GM23338 (cell line): ENCODE results near the gene ZGPAT. TPM values are rescaled to one million over a fixed set of nuclear protein-coding genes. Genes with fewer than 3 reads are reported as not detected.
A peak's percentile ranks its signal among the peaks of the same experiment; 100 is the strongest.

Experiments
- ATAC-seq: fragments of 200-7000 bp; cut with Tn5 transposase; 3 replicates; pipeline ENCODE4 v1.9.1; 2020
- DNase-seq: peaks from one replicate; pipeline ENCODE4 v3.0.0-alpha.2; 2015; ENCODE audit warnings: low spot score
- H2AFZ ChIP-seq: fragments of 200-600 bp; sonication (generic); 2 replicates; pipeline ENCODE4 v1.8.0; 2016; ENCODE audit warnings: antibody characterized with exemption, mild to moderate bottlenecking, moderate library complexity
- H3F3A ChIP-seq: fragments of 200-600 bp; sonication (generic); replicated peaks from 2 replicates; pipeline ENCODE4 v1.8.0; 2017; ENCODE audit warnings: antibody characterized with exemption, mixed run types, low read depth
- H3K27ac ChIP-seq: fragments of 200-600 bp; sonication (generic); 2 replicates; pipeline ENCODE4 v1.6.1; 2016; ENCODE audit warnings: low read depth
- H3K27me3 ChIP-seq: fragments of 200-600 bp; sonication (generic); 2 replicates; pipeline ENCODE4 v1.8.0; 2016; ENCODE audit warnings: mild to moderate bottlenecking, mixed run types, moderate library complexity; ENCODE audit not compliant: insufficient read depth
- H3K36me3 ChIP-seq: fragments of 200-600 bp; sonication (generic); 2 replicates; pipeline ENCODE4 v1.8.0; 2016; ENCODE audit warnings: mild to moderate bottlenecking; ENCODE audit not compliant: insufficient read depth
- H3K4me1 ChIP-seq: fragments of 200-600 bp; sonication (generic); 2 replicates; pipeline ENCODE4 v1.8.0; 2016; ENCODE audit warnings: mild to moderate bottlenecking, moderate library complexity; ENCODE audit not compliant: insufficient read depth
- H3K4me2 ChIP-seq: fragments of 200-600 bp; sonication (generic); 2 replicates; pipeline ENCODE4 v1.7.1; 2017; ENCODE audit warnings: mixed run types
- H3K4me3 ChIP-seq: fragments of 200-600 bp; sonication (generic); 2 replicates; pipeline ENCODE4 v1.6.1; 2016; ENCODE audit warnings: mixed run types
- H3K79me2 ChIP-seq: fragments of 200-600 bp; sonication (generic); replicated peaks from 2 replicates; pipeline ENCODE4 v1.8.0; 2017; ENCODE audit warnings: mild to moderate bottlenecking; ENCODE audit not compliant: insufficient read depth
- H3K9me2 ChIP-seq: fragments of 200-600 bp; sonication (generic); 2 replicates; pipeline ENCODE4 v1.8.0; 2017; ENCODE audit not compliant: insufficient read depth
- H4K20me1 ChIP-seq: fragments of 200-600 bp; sonication (generic); replicated peaks from 2 replicates; pipeline ENCODE4 v1.8.0; 2017; ENCODE audit warnings: mild to moderate bottlenecking; ENCODE audit not compliant: insufficient read depth
- H3K27ac Mint-ChIP-seq: 2 replicates; pipeline ENCODE4 v1.8.0; 2020; ENCODE audit warnings: inconsistent platforms, mild to moderate bottlenecking, moderate library complexity, mixed read lengths
- H3K27me3 Mint-ChIP-seq: 3 replicates; pipeline ENCODE4 v1.8.0; 2022; ENCODE audit warnings: low read depth, mild to moderate bottlenecking, moderate library complexity, mixed read lengths, inconsistent platforms; ENCODE audit not compliant: insufficient read depth, poor library complexity
- H3K36me3 Mint-ChIP-seq: 3 replicates; pipeline ENCODE4 v1.8.0; 2021; ENCODE audit warnings: low read depth, mild to moderate bottlenecking, inconsistent platforms, moderate library complexity, mixed read lengths
- H3K4me1 Mint-ChIP-seq: 3 replicates; pipeline ENCODE4 v1.8.0; 2020; ENCODE audit warnings: mild to moderate bottlenecking, inconsistent platforms, mixed read lengths
- H3K4me3 Mint-ChIP-seq: 3 replicates; pipeline ENCODE4 v1.8.0; 2021; ENCODE audit warnings: moderate library complexity, mild to moderate bottlenecking, inconsistent platforms, mixed read lengths
- H3K9me3 Mint-ChIP-seq: 3 replicates; pipeline ENCODE4 v1.8.0; 2020; ENCODE audit warnings: moderate library complexity, mild to moderate bottlenecking, inconsistent platforms, mixed read lengths
- CREB1 ChIP-seq: fragments of 250-450 bp; sonication (Bioruptor Pico); IDR thresholded peaks from 2 replicates; pipeline ENCODE4 v1.5.0; 2020; ENCODE audit warnings: low read depth, mild to moderate bottlenecking, moderate library complexity
- CTCF ChIP-seq, 2 experiments: fragments of 200-600 bp in 1 of 2; sonication (generic) in 1 of 2; conservative IDR thresholded peaks; 2 replicates each; pipeline versions ENCODE4 v1.5.1 to v1.6.1; 2016 to 2017; ENCODE audit warnings: antibody characterized with exemption in 2 of 2, low read depth in 2 of 2, mild to moderate bottlenecking in 2 of 2, moderate library complexity in 1 of 2
- ETS1 ChIP-seq: IDR thresholded peaks from 2 replicates; pipeline ENCODE4 v1.6.1; 2016; ENCODE audit warnings: antibody characterized with exemption
- EZH2 ChIP-seq: fragments of 200-600 bp; sonication (generic); IDR thresholded peaks from one replicate; pipeline ENCODE4 v1.8.0; 2017; ENCODE audit warnings: antibody characterized with exemption, mild to moderate bottlenecking, low read depth; ENCODE audit not compliant: unreplicated experiment
- EZH2phosphoT487 ChIP-seq: fragments of 200-600 bp; sonication (generic); IDR thresholded peaks from one replicate; pipeline ENCODE4 v1.8.1; 2018; ENCODE audit warnings: antibody characterized with exemption; ENCODE audit not compliant: unreplicated experiment
- JUNB ChIP-seq: IDR thresholded peaks from one replicate; pipeline ENCODE4 v1.6.1; 2016; ENCODE audit warnings: antibody characterized with exemption; ENCODE audit not compliant: unreplicated experiment
- NANOG ChIP-seq: IDR thresholded peaks from 2 replicates; pipeline ENCODE4 v1.6.1; 2016; ENCODE audit warnings: antibody characterized with exemption, borderline replicate concordance
- POLR2AphosphoS5 ChIP-seq: IDR thresholded peaks from 2 replicates; pipeline ENCODE4 v1.6.1; 2016; ENCODE audit warnings: antibody characterized with exemption, low read depth
- REST ChIP-seq: IDR thresholded peaks from one replicate; pipeline ENCODE4 v1.6.1; 2018; ENCODE audit warnings: antibody characterized with exemption; ENCODE audit not compliant: unreplicated experiment
- STAT1 ChIP-seq: IDR thresholded peaks from one replicate; pipeline ENCODE4 v1.6.1; 2016; ENCODE audit warnings: antibody characterized with exemption; ENCODE audit not compliant: unreplicated experiment
- ZNF114 ChIP-seq: fragments of 250-450 bp; sonication (Bioruptor Pico); IDR thresholded peaks from 2 replicates; pipeline ENCODE4 v1.5.0; 2020; ENCODE audit warnings: mild to moderate bottlenecking, moderate library complexity
- ZNF331 ChIP-seq: fragments of 250-450 bp; sonication (Bioruptor Pico); IDR thresholded peaks from 2 replicates; pipeline ENCODE4 v1.5.0; 2020; ENCODE audit warnings: low read depth, mild to moderate bottlenecking, moderate library complexity
- ZNF462 ChIP-seq: fragments of 250-450 bp; sonication (Bioruptor Pico); IDR thresholded peaks from 2 replicates; pipeline ENCODE4 v1.5.0; 2020; ENCODE audit warnings: mild to moderate bottlenecking, moderate library complexity
- polyA plus RNA-seq: library from polyadenylated mRNA; unstranded; fragments of >200 nt; fragmentation: Nextera tagmentation; extraction: Ambion mirVana; gene quantifications from 2 replicates; pipeline ENCODE4 v1.2.1, GENCODE V29; 2016
- total RNA-seq: library from RNA; depleted of rRNA; stranded (reverse); fragments of >200 nt; shearing (Covaris generic); gene quantifications from 2 replicates; pipeline ENCODE4 v1.2.3, GENCODE V29; 2014

The ZGPAT gene
- total and polyA plus RNA-seq, 2 experiments from 2014 or later = 25.0 to 39.2 TPM

- TF ChIP-seq JUNB = no peak
Observed at GRCh38 chr20:63667858-63668257, 40.0 kb upstream of the ZGPAT start (continued).

GRCh38 chr20:63668351-63668750, 39.5 kb upstream of the ZGPAT start:
- Histone ChIP-seq H3K27me3 (no peaks in the 10 kb centered on the region), H3K4me2 (no peak overlapping the region), H3K79me2 (no peaks in the 10 kb centered on the region), H3K4me1 (no peaks in the 10 kb centered on the region), H3F3A (no peaks in the 10 kb centered on the region), H3K4me3 (no peak overlapping the region), H3K27ac (no peak overlapping the region), H3K9me2 (no peaks in the 10 kb centered on the region), H3K36me3 (no peaks in the 10 kb centered on the region), H2AFZ (no peak overlapping the region), H4K20me1 (no peaks in the 10 kb centered on the region; the same call in 1 of the 2 replicates)
- peaks cover 11% of the 10 kb centered on the region for H3K27me3 Mint-ChIP-seq
- H3K4me3 Mint-ChIP-seq = no peak overlapping the region
- H3K36me3 Mint-ChIP-seq = peaks cover 43% of the 10 kb centered on the region
- DNase-seq (no peak), ATAC-seq (no peak)
- H3K27ac Mint-ChIP-seq = peak overlapping the region; percentile 13; the same call in 1 of the 2 replicates
- no peaks in the 10 kb centered on the region for H3K9me3 Mint-ChIP-seq
- peaks cover 4% of the 10 kb centered on the region for H3K4me1 Mint-ChIP-seq
- TF ChIP-seq ZNF114 (CRISPR knock-in tag) (no peak), ETS1 (no peak), CREB1 (CRISPR knock-in tag) (no peak), JUNB (no peak), ZNF462 (no peak), ZNF331 (CRISPR knock-in tag) (no peak), EZH2phosphoT487 (no peak), NANOG (no peak), EZH2 (no peak), CTCF (conservative IDR thresholded peaks at IDR 0.05; ENCODE audit: low read depth in 2 of 2) (no peak), STAT1 (no peak), POLR2AphosphoS5 (no peak), REST (no peak)
